VCaP (cell line): Measurements from ENCODE around the gene TLE1.

ENCODE experiments used
- H3K27ac ChIP-seq: fragments of 450-650 bp; 2 replicates; pipeline ENCODE4 v1.5.1; 2017
- CTCF ChIP-seq: fragments of 450-650 bp; conservative IDR thresholded peaks from 2 replicates; pipeline ENCODE4 v1.5.1; 2017; ENCODE audit warnings: mild to moderate bottlenecking, moderate library complexity

TLE1 gene

GRCh38 chr9:81627481-81627880, 61.9 kb downstream of the TLE1 start:
- no peak for TF ChIP-seq CTCF
- no peak overlapping the region; the same call in 1 of the 2 replicates for H3K27ac ChIP-seq

- TF ChIP-seq CTCF, result no peak
- H3K27ac ChIP-seq, result no peak overlapping the region
Measured at GRCh38 chr9:81626511-81626910, 62.8 kb downstream of the TLE1 start.

- TF ChIP-seq CTCF, result no peak
- H3K27ac ChIP-seq, result no peak overlapping the region
Measured at GRCh38 chr9:81625969-81626368, 63.4 kb downstream of the TLE1 start.

- TF ChIP-seq CTCF, result no peak
- H3K27ac ChIP-seq, result no peak overlapping the region
Measured at GRCh38 chr9:81623778-81624177, 65.6 kb downstream of the TLE1 start.

- H3K27ac ChIP-seq, result peak overlapping the region; percentile 26
- TF ChIP-seq CTCF, result no peak
Measured at GRCh38 chr9:81622471-81623255, 66.7 kb downstream of the TLE1 start.

GRCh38 chr9:81621785-81622259, 67.5 kb downstream of the TLE1 start:
- H3K27ac ChIP-seq, result no peak overlapping the region

GRCh38 chr9:81621118-81621517, 68.2 kb downstream of the TLE1 start:
- no peak for TF ChIP-seq CTCF
- H3K27ac ChIP-seq, result no peak overlapping the region

More at GRCh38 chr9:81621785-81622259, 67.5 kb downstream of the TLE1 start:
- no peak for TF ChIP-seq CTCF
